ENCODE measurements around the gene BCAS1.

The BCAS1 gene

DNA sequence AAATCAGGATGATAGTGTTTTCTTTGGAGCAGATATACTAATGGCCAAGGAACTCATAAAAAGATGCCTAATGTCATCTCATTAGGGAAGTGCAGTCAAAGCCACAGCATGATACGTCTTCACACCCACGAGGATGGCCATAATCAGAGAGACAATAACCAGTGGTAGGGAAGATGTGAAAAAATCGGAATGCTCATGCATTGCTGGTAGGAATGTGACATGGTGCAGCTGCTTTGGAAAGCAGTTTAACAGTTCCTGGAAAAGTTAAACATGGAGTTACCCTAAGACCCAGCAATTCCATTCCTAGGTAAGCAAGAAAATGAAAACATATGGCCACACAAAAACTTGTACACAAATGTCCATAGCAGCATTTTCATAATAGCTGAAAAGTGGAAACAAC is 29.9 kb downstream of the BCAS1 start:
- peaks cover 12% of the 10 kb centered on the region for H3K4me1 Mint-ChIP-seq
- H3K36me3 Mint-ChIP-seq (ENCODE audit: low read depth): no peaks in the 10 kb centered on the region
- no peak for DNase-seq
- H3K27ac Mint-ChIP-seq: no peak overlapping the region
- no peaks in the 10 kb centered on the region for H3K27me3 Mint-ChIP-seq (ENCODE audit: low read depth, poor library complexity)
- H3K4me3 Mint-ChIP-seq: no peak overlapping the region
- no peak for TF ChIP-seq CTCF (IDR thresholded peaks at IDR 0.05)
- peaks cover 3% of the 10 kb centered on the region for H3K9me3 Mint-ChIP-seq

DNA sequence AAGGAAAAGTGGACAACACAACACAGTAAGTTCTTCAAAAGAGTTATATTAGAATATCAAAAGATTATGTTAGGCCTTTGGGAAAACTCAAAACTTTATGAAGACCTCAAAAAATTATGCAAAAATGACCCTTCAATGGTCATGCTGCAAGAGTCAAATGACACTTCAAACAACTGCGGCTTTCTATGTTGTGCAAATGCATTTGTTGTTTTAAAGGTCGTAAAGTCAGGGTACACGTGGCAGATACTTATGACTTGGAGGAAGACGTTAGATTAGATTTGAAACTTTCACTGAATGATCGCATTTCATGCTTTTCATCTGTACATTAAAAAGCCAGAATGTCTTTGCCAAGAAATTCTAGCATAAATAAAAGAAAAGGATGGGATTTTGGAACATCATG is 31.4 kb downstream of the BCAS1 start:
- Mint-ChIP-seq H3K9me3 (peaks cover 13% of the 10 kb centered on the region), H3K4me1 (peaks cover 12% of the 10 kb centered on the region), H3K4me3 (no peak overlapping the region), H3K27ac (no peak overlapping the region), H3K36me3 (ENCODE audit: low read depth) (no peaks in the 10 kb centered on the region), H3K27me3 (ENCODE audit: low read depth, poor library complexity) (no peaks in the 10 kb centered on the region)
- no peak for TF ChIP-seq CTCF (IDR thresholded peaks at IDR 0.05)
- no peak for DNase-seq

GRCh38 chr20:54037525-54037924 is 32.9 kb downstream of the BCAS1 start:
- H3K27me3 Mint-ChIP-seq (ENCODE audit: low read depth, poor library complexity): no peaks in the 10 kb centered on the region
- H3K9me3 Mint-ChIP-seq: peaks cover 27% of the 10 kb centered on the region
- no peak overlapping the region for H3K4me3 Mint-ChIP-seq
- no peak overlapping the region for H3K27ac Mint-ChIP-seq
- DNase-seq: no peak
- H3K4me1 Mint-ChIP-seq: peaks cover 12% of the 10 kb centered on the region
- no peaks in the 10 kb centered on the region for H3K36me3 Mint-ChIP-seq (ENCODE audit: low read depth)
- no peak for TF ChIP-seq CTCF (IDR thresholded peaks at IDR 0.05)

DNA sequence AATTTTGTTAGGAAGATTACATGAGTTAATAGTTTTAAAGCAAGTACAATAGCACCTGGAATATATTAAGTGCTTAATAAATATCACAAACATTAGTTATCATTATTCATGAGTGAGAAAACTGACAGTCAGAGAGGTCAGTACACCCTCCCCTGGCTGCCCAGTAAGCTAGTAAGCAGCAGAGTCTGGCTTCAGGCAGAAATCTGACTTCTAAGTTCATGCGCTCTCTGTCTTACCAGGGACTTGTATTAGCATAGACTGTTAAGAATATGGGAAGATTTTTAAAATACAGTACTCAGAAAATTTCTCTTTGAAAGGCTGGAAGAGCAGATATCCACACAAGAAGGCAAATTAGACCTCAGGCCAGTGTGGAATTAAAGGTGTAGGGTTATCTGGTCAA is 40.8 kb downstream of the BCAS1 start:
- DNase-seq: no peak
- no peak for TF ChIP-seq CTCF (IDR thresholded peaks at IDR 0.05)
- H3K27me3 Mint-ChIP-seq (ENCODE audit: low read depth, poor library complexity): peaks cover 3% of the 10 kb centered on the region
- H3K27ac Mint-ChIP-seq: no peak overlapping the region
- H3K9me3 Mint-ChIP-seq: peaks cover 35% of the 10 kb centered on the region
- peaks cover 37% of the 10 kb centered on the region for H3K4me1 Mint-ChIP-seq
- peaks cover 6% of the 10 kb centered on the region for H3K36me3 Mint-ChIP-seq (ENCODE audit: low read depth)
- H3K4me3 Mint-ChIP-seq: no peak overlapping the region

- Mint-ChIP-seq H3K27me3 (ENCODE audit: low read depth, poor library complexity) (peaks cover 3% of the 10 kb centered on the region), H3K27ac (no peak overlapping the region), H3K9me3 (peaks cover 30% of the 10 kb centered on the region), H3K4me3 (no peak overlapping the region), H3K36me3 (ENCODE audit: low read depth) (peaks cover 6% of the 10 kb centered on the region), H3K4me1 (peaks cover 42% of the 10 kb centered on the region)
- DNase-seq: no peak
- TF ChIP-seq CTCF (IDR thresholded peaks at IDR 0.05): no peak
Measured at GRCh38 chr20:54029176-54029575, 41.2 kb downstream of the BCAS1 start.

- no peak overlapping the region for H3K4me3 Mint-ChIP-seq
- DNase-seq: no peak
- no peak for TF ChIP-seq CTCF (IDR thresholded peaks at IDR 0.05)
- peaks cover 3% of the 10 kb centered on the region for H3K27me3 Mint-ChIP-seq (ENCODE audit: low read depth, poor library complexity)
- H3K4me1 Mint-ChIP-seq: peaks cover 44% of the 10 kb centered on the region
- peaks cover 24% of the 10 kb centered on the region for H3K9me3 Mint-ChIP-seq
- H3K36me3 Mint-ChIP-seq (ENCODE audit: low read depth): peaks cover 6% of the 10 kb centered on the region
- no peak overlapping the region for H3K27ac Mint-ChIP-seq
Measured at GRCh38 chr20:54028276-54029011, 42.0 kb downstream of the BCAS1 start.
